ENCODE data around the gene NPBWR2. TPM values are rescaled to one million over a fixed set of nuclear protein-coding genes. Genes with fewer than 3 reads are reported as not detected.

Gene NPBWR2
- total RNA-seq, 6 experiments from 2014 or later, result not detected

GRCh38 chr20:64101731-64102621, 5.4 kb downstream of the NPBWR2 start:
- no peaks in the 10 kb centered on the region; the same call in 1 of the 2 replicates for H3K36me3 Mint-ChIP-seq (ENCODE audit: low read depth)
- H3K27ac Mint-ChIP-seq, result no peak overlapping the region
- peaks cover under 1% of the 10 kb centered on the region for H3K9me3 Mint-ChIP-seq
- no peak overlapping the region for H3K4me3 Mint-ChIP-seq
- peaks cover 40% of the 10 kb centered on the region for H3K27me3 Mint-ChIP-seq (ENCODE audit: insufficient read depth)
- TF ChIP-seq CTCF (IDR thresholded peaks at IDR 0.05), result peak; percentile 81
- DNase-seq, result no peak
- no peaks in the 10 kb centered on the region for H3K4me1 Mint-ChIP-seq (ENCODE audit: low read depth)

GRCh38 chr20:64100946-64101688, 6.2 kb downstream of the NPBWR2 start:
- Mint-ChIP-seq H3K36me3 (ENCODE audit: low read depth) (no peaks in the 10 kb centered on the region; the same call in 1 of the 2 replicates), H3K27ac (no peak overlapping the region), H3K4me1 (ENCODE audit: low read depth) (no peaks in the 10 kb centered on the region), H3K9me3 (peaks cover 5% of the 10 kb centered on the region), H3K27me3 (ENCODE audit: insufficient read depth) (peaks cover 33% of the 10 kb centered on the region), H3K4me3 (no peak overlapping the region)
- TF ChIP-seq CTCF (IDR thresholded peaks at IDR 0.05), result no peak
- DNase-seq, result no peak

- no peak for TF ChIP-seq CTCF (IDR thresholded peaks at IDR 0.05)
- Mint-ChIP-seq H3K27me3 (ENCODE audit: insufficient read depth) (peaks cover 33% of the 10 kb centered on the region), H3K4me3 (no peak overlapping the region)
Observed at GRCh38 chr20:64100566-64100888, 6.8 kb downstream of the NPBWR2 start.

GRCh38 chr20:64099880-64100565, 7.3 kb downstream of the NPBWR2 start:
- DNase-seq, result no peak
- Mint-ChIP-seq H3K27ac (no peak overlapping the region), H3K9me3 (peaks cover 5% of the 10 kb centered on the region), H3K4me3 (no peak overlapping the region), H3K36me3 (ENCODE audit: low read depth) (no peaks in the 10 kb centered on the region; the same call in 1 of the 2 replicates), H3K27me3 (ENCODE audit: insufficient read depth) (peaks cover 31% of the 10 kb centered on the region), H3K4me1 (ENCODE audit: low read depth) (no peaks in the 10 kb centered on the region)
- no peak for TF ChIP-seq CTCF (IDR thresholded peaks at IDR 0.05)

More at GRCh38 chr20:64100566-64100888, 6.8 kb downstream of the NPBWR2 start:
- no peaks in the 10 kb centered on the region for H3K4me1 Mint-ChIP-seq (ENCODE audit: low read depth)
- no peaks in the 10 kb centered on the region; the same call in 1 of the 2 replicates for H3K36me3 Mint-ChIP-seq (ENCODE audit: low read depth)
- H3K9me3 Mint-ChIP-seq, result peaks cover 5% of the 10 kb centered on the region
- DNase-seq, result no peak
- no peak overlapping the region for H3K27ac Mint-ChIP-seq

- Mint-ChIP-seq H3K9me3 (peaks cover 5% of the 10 kb centered on the region), H3K27me3 (ENCODE audit: insufficient read depth) (peaks cover 28% of the 10 kb centered on the region), H3K27ac (no peak overlapping the region), H3K4me1 (ENCODE audit: low read depth) (no peaks in the 10 kb centered on the region), H3K36me3 (ENCODE audit: low read depth) (no peaks in the 10 kb centered on the region; the same call in 1 of the 2 replicates), H3K4me3 (no peak overlapping the region)
- no peak for DNase-seq
- no peak for TF ChIP-seq CTCF (IDR thresholded peaks at IDR 0.05)
Observed at GRCh38 chr20:64099086-64099786, 8.1 kb downstream of the NPBWR2 start.
